T47D (cell line): ENCODE results near the gene HOXC4.
"Not testable (repeated sequence)": the region's sequence is repeated elsewhere in the genome, so short reads cannot be mapped to it uniquely, and the experiment has no call there.

ENCODE experiments used
- DNase-seq, 2 experiments: peaks; one replicate each; pipeline versions ENCODE4 v3.0.0 to v3.0.0-alpha.2; 2011 to 2012; ENCODE audit warnings: low read depth in 1 of 2, low spot score in 1 of 2
- JUND ChIP-seq: IDR thresholded peaks from 2 replicates; pipeline ENCODE4 v1.6.1; 2012; ENCODE audit warnings: low read depth
- in situ Hi-C: cut with HindIII; loops from 2 replicates; pipeline ENCODE4 v1.10.0; 2016; ENCODE audit warnings: low sequenced_read_pairs, low pct_unique_long_range_greater_than_20kb

The HOXC4 gene

DNA sequence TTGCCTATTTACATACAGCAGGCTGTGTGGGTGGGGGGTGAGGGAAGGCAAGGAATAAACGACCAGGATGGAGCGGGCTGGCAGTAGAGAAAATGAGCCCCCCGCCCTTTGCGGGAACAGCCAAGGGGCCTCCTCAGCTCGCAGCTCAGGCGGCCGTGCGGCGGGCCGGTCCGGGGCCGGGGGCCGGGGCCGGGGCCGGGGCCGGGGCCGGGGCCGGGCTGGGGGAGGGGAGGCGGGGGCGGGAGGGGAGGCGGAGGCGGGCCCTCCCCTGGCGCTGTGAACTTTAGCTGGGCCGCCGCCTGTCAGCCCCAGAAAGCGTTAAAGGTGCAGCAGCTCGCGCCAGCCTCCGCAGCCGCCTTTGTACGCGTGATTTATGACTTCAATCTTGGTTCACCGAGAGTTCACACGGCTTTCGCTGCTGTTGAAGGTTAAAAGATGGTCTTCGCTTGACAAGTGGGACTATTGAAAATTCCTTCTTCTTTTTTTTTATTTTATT lies 28.8 kb downstream of the HOXC4 start:
- peak in 1 of 2 experiments; percentile 35 for DNase-seq

GRCh38 chr12:54088011-54088410 lies 34.4 kb downstream of the HOXC4 start:
- DNase-seq, in situ Hi-C loops: not testable (repeated sequence)

More for the DNA sequence above, 28.8 kb downstream of the HOXC4 start:
- no peak for TF ChIP-seq JUND
- in situ Hi-C loops = no loop called here

GRCh38 chr12:54089465-54089864 lies 35.8 kb downstream of the HOXC4 start:
- in situ Hi-C loops = not testable (repeated sequence)

DNA sequence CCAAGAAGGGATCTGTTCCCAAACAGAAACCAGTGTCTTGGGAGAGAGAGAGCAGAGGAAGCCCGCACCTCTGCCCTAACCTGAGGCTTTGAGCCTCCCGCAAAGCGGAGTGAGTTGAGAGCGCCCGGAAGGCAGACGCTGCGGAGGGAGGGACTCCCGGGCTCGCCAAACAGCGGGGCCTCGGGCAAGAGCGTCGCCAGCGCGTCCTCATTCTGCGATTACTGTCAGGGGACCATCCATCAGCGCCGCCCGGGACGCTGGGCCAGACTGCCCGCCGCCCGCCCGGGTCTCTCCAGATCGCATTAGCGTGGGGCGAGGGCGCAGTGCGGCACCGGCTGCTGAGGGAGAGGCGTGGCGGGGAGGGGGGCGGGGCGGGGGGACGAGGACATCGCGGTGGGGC lies 36.7 kb downstream of the HOXC4 start:
- DNase-seq, in situ Hi-C loops: not testable (repeated sequence)

More at GRCh38 chr12:54089465-54089864, 35.8 kb downstream of the HOXC4 start:
- DNase-seq = not testable (repeated sequence)

DNA sequence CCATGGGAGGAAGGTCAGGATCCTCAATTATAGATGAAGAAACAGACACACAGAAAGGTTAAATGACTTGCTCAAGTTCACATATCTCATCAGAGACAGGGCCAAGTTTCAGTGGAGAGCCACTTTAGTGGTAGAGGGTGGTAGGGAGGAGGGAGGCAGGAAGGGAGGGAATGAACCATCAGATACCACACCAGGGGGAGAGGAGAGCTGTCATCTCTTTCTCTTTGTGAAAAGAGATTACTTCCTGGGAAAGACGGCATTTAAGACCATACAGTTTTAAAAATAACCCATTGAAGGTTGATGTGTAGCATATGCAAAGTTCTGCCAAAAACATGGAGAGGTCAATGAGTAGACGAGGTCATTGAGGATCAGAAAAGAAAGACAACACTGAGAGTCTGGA lies 39.3 kb downstream of the HOXC4 start:
- in situ Hi-C loops, DNase-seq: not testable (repeated sequence)

DNA sequence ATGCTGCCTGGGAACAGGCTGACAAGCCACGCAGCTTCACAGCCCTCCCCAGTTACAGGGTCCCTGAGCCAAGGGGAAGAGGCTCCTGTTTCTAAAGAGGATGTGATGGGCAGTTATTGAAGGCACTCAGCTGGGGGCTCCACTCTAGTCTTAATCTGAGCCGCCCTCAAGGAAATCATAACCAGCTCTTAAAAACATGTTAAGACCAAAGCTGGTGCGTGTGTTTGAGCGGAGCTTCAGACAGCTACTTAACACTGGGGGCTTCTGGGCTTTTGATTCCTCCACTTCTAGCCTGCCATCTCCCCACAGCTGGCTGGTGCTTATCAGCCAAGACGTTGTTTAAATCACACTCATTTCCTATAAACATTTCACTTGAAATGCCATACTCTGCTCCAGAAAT lies 42.3 kb downstream of the HOXC4 start:
- in situ Hi-C loops, DNase-seq: not testable (repeated sequence)

GRCh38 chr12:54098644-54099043 lies 45.0 kb downstream of the HOXC4 start:
- in situ Hi-C loops, DNase-seq: not testable (repeated sequence)

GRCh38 chr12:54100588-54100987 lies 47.0 kb downstream of the HOXC4 start:
- not testable (repeated sequence) for DNase-seq

DNA sequence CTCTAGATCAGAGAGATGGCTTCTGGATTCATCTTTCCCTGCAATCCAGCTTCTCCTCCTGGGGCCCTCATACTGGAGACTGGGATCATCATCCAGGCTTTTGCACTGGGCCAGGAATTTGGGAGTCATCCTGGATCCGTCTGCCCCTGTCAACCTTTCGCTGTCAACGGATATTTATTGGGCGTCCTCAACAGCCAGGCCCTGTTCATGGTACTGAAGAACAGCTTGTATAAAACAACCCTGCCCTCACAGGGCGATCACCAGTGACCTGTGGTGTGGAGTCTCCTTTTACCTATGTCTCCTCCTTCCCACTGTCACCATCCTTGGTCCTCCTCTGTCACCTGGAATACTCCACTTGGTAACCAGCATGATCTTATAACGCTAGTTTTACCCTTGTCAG lies 48.6 kb downstream of the HOXC4 start:
- DNase-seq, in situ Hi-C loops: not testable (repeated sequence)

More at GRCh38 chr12:54100588-54100987, 47.0 kb downstream of the HOXC4 start:
- in situ Hi-C loops = not testable (repeated sequence)

- in situ Hi-C loops, DNase-seq: not testable (repeated sequence)
Measured at GRCh38 chr12:54103827-54104226, 50.2 kb downstream of the HOXC4 start.
